Thymus (tissue), 11 donors: ENCODE measurements around the gene KCNIP4. TPM values are rescaled to one million over a fixed set of nuclear protein-coding genes. Genes with fewer than 3 reads are reported as not detected.
"Not testable (repeated sequence)": the region's sequence is repeated elsewhere in the genome, so short reads cannot be mapped to it uniquely, and the experiment has no call there.

Experiments used
- DNase-seq, 9 donors: peaks; one replicate each; pipeline ENCODE4 v3.0.0-alpha.2; 2013; ENCODE audit warnings: low spot score in 9 of 9, low read depth in 6 of 9, missing footprints in 1 of 9
- H3K27ac ChIP-seq, 2 donors: one replicate each; pipeline ENCODE4 v1.5.1; 2013; ENCODE audit warnings: control low read depth in 1 of 2, low read depth in 1 of 2, low read length in 1 of 2, mild to moderate bottlenecking in 1 of 2, moderate library complexity in 1 of 2
- H3K27me3 ChIP-seq, 2 donors: one replicate each; pipeline ENCODE4 v1.5.1; 2013; ENCODE audit warnings: low read length in 1 of 2; ENCODE audit not compliant: control insufficient read depth in 2 of 2, insufficient read depth in 1 of 2
- H3K36me3 ChIP-seq, 2 donors: one replicate each; pipeline ENCODE4 v1.5.1; 2013; ENCODE audit warnings: low read length in 1 of 2, mild to moderate bottlenecking in 1 of 2, moderate library complexity in 1 of 2; ENCODE audit not compliant: control insufficient read depth in 2 of 2, insufficient read depth in 2 of 2
- H3K4me1 ChIP-seq, 2 donors: one replicate each; pipeline ENCODE4 v1.5.1; 2013; ENCODE audit warnings: low read length in 2 of 2; ENCODE audit not compliant: control insufficient read depth in 2 of 2, insufficient read depth in 2 of 2
- H3K4me3 ChIP-seq, 2 donors: one replicate each; pipeline ENCODE4 v1.5.1; 2013; ENCODE audit warnings: low read length in 2 of 2, control low read depth in 1 of 2, mild to moderate bottlenecking in 1 of 2
- H3K9me3 ChIP-seq, 2 donors: one replicate each; pipeline ENCODE4 v1.5.1; 2013; ENCODE audit warnings: low read length in 1 of 2, mild to moderate bottlenecking in 1 of 2; ENCODE audit not compliant: control insufficient read depth in 2 of 2, insufficient read depth in 1 of 2
- WGBS: extraction: QIAGEN DNeasy Blood & Tissue Kit; methylation state at CpG from one replicate; pipeline ENCODE4 v1.1.7; 2013; 5-methylcytosine and 5-hydroxymethylcytosine counted together
- polyA plus RNA-seq: library from polyadenylated mRNA; stranded (reverse); fragments of 200-250 nt; gene quantifications from one replicate; pipeline ENCODE4 v1.2.3, GENCODE V29; 2013
- total RNA-seq: library from RNA; stranded (reverse); fragments of 120-200 nt; gene quantifications from one replicate; pipeline ENCODE4 v1.2.4, GENCODE V29; 2013
- donor health status: healthy.

KCNIP4 gene
- total and polyA plus RNA-seq, 2 donors, result 0.07 TPM; not detected in 1

DNA sequence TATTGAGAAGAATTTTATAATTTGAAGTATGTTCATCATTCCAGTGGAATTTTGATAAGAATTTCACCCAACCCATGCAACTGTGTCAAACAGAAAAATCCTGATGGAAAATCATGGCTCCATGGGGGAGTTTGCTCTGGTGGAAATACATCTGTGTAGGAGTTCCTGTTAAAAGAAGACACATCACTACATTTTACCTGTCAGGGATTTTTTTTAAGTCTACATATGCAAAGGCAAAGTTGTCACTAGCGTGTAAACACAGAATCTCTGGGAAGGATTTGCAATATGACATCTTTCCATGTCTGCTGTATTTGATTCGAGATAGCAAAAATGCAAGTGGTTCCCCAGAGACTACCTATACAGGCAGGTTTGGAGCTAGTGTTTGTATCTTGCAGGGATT is 581.0 kb downstream of the KCNIP4 start:
- Histone ChIP-seq H3K27ac (no peak overlapping the region), H3K4me1 (no peaks in the 10 kb centered on the region), H3K36me3 (no peaks in the 10 kb centered on the region), H3K9me3 (no peaks in the 10 kb centered on the region), H3K27me3 (no peaks in the 10 kb centered on the region), H3K4me3 (no peak overlapping the region)
- DNase-seq, result no peak
- 89% methylated on average over 2 of the region's 2 CpGs for WGBS

DNA sequence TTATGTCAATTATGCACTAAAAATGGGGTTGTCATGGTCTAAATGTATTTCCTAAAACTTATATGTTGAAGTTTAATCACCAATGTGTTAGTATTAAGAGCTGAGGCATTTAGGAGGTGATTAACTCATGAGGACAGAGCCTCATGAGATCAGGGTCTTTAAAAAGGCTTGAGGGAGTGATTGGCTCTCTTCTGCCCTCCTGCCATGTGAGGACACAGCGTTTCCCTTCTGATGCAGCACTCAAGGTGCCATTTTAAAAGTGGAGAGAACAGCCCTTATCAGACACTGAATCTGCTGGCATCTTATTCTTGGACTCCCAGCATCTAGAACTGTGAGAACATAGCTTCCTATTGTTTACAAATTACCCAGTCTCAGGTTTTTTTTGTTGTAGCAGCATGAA is 581.7 kb downstream of the KCNIP4 start:
- no peaks in the 10 kb centered on the region for H3K36me3 ChIP-seq
- 68% methylated on average over 1 of the region's 1 CpG for WGBS
- no peak overlapping the region for H3K4me3 ChIP-seq
- H3K27ac ChIP-seq, result no peak overlapping the region
- no peaks in the 10 kb centered on the region for H3K4me1 ChIP-seq
- DNase-seq, result no peak
- H3K27me3 ChIP-seq, result no peaks in the 10 kb centered on the region
- H3K9me3 ChIP-seq, result no peaks in the 10 kb centered on the region

DNA sequence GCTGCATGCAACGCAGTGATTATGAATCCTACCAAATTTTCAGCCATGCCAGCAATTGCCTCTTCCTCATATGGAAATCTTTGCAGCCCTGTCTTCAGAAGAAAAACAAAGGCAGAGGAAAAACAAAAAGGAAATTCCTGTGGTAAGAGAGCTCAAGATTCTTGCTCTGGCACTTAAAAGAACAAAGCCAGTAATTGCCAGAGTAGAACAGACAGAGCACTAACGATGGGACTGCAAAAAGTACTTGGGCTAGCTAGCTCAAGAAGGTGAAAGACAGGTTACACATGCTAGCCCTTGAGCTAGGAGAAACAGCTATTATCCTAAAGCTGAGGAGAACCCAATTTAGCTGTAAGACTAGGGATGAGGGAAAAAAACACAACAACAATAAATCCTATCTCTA is 582.3 kb downstream of the KCNIP4 start:
- Histone ChIP-seq H3K27me3 (no peaks in the 10 kb centered on the region), H3K36me3 (no peaks in the 10 kb centered on the region), H3K4me3 (no peak overlapping the region), H3K9me3 (no peaks in the 10 kb centered on the region), H3K4me1 (no peaks in the 10 kb centered on the region), H3K27ac (no peak overlapping the region)
- no peak for DNase-seq
- 34% methylated on average over 2 of the region's 2 CpGs for WGBS

DNA sequence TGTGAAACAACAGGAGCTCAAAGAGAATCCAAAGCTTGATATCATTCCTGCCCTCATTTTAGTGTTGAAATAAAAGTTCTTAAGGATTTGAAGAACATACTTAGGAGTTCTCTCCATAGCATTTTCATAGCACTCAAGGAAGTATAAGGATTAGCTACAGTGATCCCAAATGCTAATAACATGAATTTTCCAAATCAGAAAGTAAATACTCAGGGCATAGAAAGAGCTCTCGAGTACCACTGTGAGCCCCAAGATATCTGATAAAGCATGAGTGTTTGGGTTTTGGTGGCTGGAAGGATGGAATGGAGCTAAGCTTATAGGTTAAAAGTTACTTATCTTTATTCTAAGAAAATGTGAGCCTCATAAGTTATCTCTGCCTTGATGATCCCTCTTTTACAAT is 584.9 kb downstream of the KCNIP4 start:
- no peaks in the 10 kb centered on the region for H3K36me3 ChIP-seq
- no peaks in the 10 kb centered on the region for H3K9me3 ChIP-seq

GRCh38 chr4:21352354-21352753 is 596.2 kb downstream of the KCNIP4 start:
- H3K36me3 ChIP-seq, H3K4me3 ChIP-seq, DNase-seq, H3K27ac ChIP-seq, H3K4me1 ChIP-seq, H3K27me3 ChIP-seq, H3K9me3 ChIP-seq: not testable (repeated sequence)
- 91% methylated on average over 4 of the region's 4 CpGs for WGBS

More for the DNA sequence above, 584.9 kb downstream of the KCNIP4 start:
- H3K27me3 ChIP-seq, result no peaks in the 10 kb centered on the region
- 78% methylated on average over 1 of the region's 1 CpG for WGBS
- H3K4me1 ChIP-seq, result no peaks in the 10 kb centered on the region
- H3K4me3 ChIP-seq, result no peak overlapping the region
- no peak for DNase-seq
- H3K27ac ChIP-seq, result no peak overlapping the region

GRCh38 chr4:21347142-21347541 is 601.4 kb downstream of the KCNIP4 start:
- Histone ChIP-seq H3K27me3 (no peaks in the 10 kb centered on the region), H3K4me1 (no peaks in the 10 kb centered on the region), H3K4me3 (no peak overlapping the region), H3K27ac (no peak overlapping the region), H3K36me3 (no peaks in the 10 kb centered on the region), H3K9me3 (peaks cover 0 to 1% of the 10 kb centered on the region in 2 donors)
- no peak for DNase-seq
- WGBS, result 47% methylated on average over 1 of the region's 1 CpG

DNA sequence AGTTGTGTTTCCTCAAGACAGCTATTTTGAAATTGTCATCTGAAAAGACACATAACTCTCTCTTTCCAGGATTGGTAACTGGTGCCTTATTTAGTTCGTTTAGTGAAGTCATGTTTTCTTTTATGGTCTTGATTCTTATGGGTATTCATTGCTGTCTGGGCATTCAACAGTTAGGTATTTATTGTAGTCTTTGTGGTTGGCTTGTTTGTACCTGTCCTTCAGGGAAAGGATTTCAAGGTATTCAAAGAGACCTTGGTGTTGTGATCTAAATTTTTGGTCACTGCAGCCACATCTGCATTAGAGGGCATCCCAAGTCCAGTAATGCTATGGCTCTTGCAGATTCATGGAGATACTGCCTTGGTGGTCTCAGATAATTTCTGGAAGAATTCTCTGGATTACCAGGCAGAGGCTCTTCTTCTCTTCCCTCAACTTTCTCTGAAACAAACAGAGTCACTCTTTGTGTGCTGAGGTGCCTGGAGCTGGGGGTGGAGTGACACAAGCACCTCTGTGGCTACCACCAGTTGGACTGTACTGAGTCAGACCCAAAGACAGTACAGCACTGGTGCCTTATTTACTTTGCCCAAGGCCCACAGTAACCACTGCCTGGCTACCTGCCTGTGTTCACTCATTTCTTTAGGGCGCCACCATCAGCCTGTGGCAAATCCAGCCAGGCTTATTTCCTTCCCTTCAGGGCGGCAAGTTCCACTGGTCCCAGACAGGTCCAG is 620.4 kb downstream of the KCNIP4 start:
- H3K4me3 ChIP-seq, result no peak overlapping the region
- 94% methylated on average over 3 of the region's 3 CpGs for WGBS
- H3K4me1 ChIP-seq, result no peaks in the 10 kb centered on the region
- H3K36me3 ChIP-seq, result no peaks in the 10 kb centered on the region
- no peak for DNase-seq
- H3K27me3 ChIP-seq, result no peaks in the 10 kb centered on the region
- no peaks in the 10 kb centered on the region for H3K9me3 ChIP-seq
- no peak overlapping the region for H3K27ac ChIP-seq

DNA sequence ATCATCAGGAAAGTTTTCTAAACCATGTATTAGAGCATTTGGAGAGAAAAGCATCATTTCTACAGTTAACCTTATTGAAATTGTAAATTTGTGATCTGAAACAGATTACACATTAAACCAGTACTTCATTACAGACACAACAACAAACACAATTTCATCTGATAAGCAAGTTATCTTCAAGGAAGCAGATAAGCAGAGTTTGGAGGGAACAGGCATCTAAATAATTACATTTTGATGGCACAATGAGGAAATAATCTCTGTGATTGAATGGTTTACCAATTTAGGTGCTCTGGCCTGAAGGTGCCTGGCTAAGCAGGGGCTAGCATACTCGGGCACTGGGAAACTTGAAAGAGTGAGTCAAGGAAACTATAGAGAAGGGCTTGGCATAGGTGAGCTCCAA is 628.5 kb downstream of the KCNIP4 start:
- Histone ChIP-seq H3K36me3 (no peaks in the 10 kb centered on the region), H3K27me3 (no peaks in the 10 kb centered on the region), H3K27ac (no peak overlapping the region), H3K4me1 (no peaks in the 10 kb centered on the region), H3K9me3 (peaks cover 0 to 2% of the 10 kb centered on the region in 2 donors), H3K4me3 (no peak overlapping the region)
- 85% methylated on average over 1 of the region's 1 CpG for WGBS
- DNase-seq, result no peak

GRCh38 chr4:21307709-21308108 is 640.9 kb downstream of the KCNIP4 start:
- Histone ChIP-seq H3K27ac (no peak overlapping the region), H3K9me3 (no peaks in the 10 kb centered on the region), H3K36me3 (no peaks in the 10 kb centered on the region), H3K4me1 (no peaks in the 10 kb centered on the region), H3K27me3 (peaks cover 0 to 9% of the 10 kb centered on the region in 2 donors), H3K4me3 (no peak overlapping the region)
- DNase-seq, result no peak
- WGBS, result 84% methylated on average over 3 of the region's 3 CpGs
